ENCODE data around the gene GADD45A.

DNA sequence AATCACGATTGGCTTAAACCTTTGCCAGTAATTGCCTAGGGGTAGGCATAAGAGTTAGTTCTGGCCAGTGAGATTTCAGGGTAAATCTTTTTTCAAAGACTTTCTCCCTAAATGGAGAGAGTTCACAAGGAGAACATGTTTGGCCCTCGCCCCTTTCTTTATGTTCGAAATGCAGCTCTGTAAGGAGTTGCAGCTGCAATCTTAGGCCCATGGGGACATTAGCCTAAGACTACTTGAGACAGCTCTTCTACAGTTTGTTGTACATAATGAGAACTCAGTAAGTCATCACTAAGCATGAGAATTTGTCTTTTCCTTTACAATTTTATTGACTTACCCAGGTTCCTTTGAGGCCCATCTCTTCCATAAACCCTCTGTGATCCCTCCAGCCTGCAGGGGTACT, 40.4 kb upstream of the GADD45A start:
- TF ChIP-seq POLR2A (IDR thresholded peaks at IDR 0.05): no peak
- TF ChIP-seq, protein P1, sequence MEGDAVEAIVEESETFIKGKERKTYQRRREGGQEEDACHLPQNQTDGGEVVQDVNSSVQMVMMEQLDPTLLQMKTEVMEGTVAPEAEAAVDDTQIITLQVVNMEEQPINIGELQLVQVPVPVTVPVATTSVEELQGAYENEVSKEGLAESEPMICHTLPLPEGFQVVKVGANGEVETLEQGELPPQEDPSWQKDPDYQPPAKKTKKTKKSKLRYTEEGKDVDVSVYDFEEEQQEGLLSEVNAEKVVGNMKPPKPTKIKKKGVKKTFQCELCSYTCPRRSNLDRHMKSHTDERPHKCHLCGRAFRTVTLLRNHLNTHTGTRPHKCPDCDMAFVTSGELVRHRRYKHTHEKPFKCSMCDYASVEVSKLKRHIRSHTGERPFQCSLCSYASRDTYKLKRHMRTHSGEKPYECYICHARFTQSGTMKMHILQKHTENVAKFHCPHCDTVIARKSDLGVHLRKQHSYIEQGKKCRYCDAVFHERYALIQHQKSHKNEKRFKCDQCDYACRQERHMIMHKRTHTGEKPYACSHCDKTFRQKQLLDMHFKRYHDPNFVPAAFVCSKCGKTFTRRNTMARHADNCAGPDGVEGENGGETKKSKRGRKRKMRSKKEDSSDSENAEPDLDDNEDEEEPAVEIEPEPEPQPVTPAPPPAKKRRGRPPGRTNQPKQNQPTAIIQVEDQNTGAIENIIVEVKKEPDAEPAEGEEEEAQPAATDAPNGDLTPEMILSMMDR (IDR thresholded peaks at IDR 0.05): no peak

Measured in right lobe of liver (tissue), 4 donors.